ENCODE results near the gene IGIP. TPM values are rescaled to one million over a fixed set of nuclear protein-coding genes. Genes with fewer than 3 reads are reported as not detected.

The IGIP gene
- total and polyA plus RNA-seq, 2 donors (not counting 1 experiment from before 2014, with no cell fraction given): 1.3 to 9.9 TPM

DNA sequence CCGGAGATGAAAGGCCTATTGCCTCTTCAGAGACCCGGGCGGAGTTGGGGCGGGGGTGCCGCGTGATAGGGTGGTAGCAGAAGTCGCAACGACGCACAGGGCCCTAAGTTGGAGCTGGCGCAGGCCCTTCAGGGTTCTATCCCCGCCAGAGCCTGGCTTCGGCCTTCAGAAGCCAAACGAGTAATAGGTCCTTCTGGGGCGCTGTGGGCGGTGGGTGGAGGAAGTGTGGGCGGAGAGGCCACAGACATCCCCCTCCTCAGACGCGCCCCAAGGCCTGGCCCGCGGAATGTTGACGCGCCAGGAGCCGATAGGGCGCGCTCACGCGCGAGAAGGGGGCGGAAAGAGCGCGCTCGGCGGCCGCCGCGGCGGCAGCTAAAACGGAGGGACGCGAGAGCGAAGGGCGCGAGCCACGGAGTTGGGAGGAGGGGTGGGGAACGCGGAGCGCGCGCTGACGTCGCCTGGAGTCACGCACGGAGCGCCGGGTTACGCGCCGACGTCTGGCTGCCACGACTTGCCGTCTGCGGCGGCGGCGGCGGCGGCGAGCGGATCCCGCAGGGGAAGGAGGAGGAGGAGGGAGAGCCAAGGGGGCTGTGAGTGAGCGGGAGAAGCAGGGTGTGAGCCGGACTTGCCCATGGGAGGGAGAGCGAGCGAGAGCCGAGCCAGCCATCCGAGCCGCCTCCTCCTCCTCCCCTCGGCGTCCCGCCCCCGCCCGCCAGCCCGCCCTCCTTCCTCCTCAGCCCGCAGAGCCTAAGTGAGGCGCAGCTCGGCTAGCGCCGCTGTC is 18.2 kb upstream of the IGIP start:
- WGBS (ENCODE audit: insufficient coverage): under 1% methylated on average over 78 of the region's 88 CpGs
- H2AFZ ChIP-seq (ENCODE audit: insufficient read depth, low read depth, low read length, poor library complexity, severe bottlenecking): peak overlapping the region; percentile 86
- ChIA-PET POLR2A (interaction anchor here (0.6 to 1.4 kb wide), 5 partner anchors 9 to 485 kb away, joined by 3 to 8 read pairs (median 6); partner anchors contain the start of gene CYSTM1), CTCF (interaction anchor here (0.6 to 3.8 kb wide), 5 partner anchors 9 to 37 kb away, joined by 3 to 27 read pairs (median 3); no protein-coding TSS in a partner anchor)
- H3K9me3 ChIP-seq (ENCODE audit: control extremely low read depth in 1 of 3, control insufficient read depth in 2 of 3, insufficient read depth in 1 of 3, low read length in 2 of 3): peaks cover 0 to 4% (median 2%) of the 10 kb centered on the region in 3 donors
- peak overlapping the region; percentile 96 for H3K4me3 Mint-ChIP-seq
- TF ChIP-seq CTCF (IDR thresholded peaks at IDR 0.05) (peak; percentile 43), EZH2 (IDR thresholded peaks at IDR 0.05; ENCODE audit: borderline replicate concordance, insufficient read depth, low read depth, low read length, poor library complexity, severe bottlenecking) (no peak)
- H4K20me1 ChIP-seq (ENCODE audit: control insufficient read depth, insufficient read depth, low read length, poor library complexity, severe bottlenecking): peaks cover 32% of the 10 kb centered on the region
- H3K9me3 Mint-ChIP-seq (ENCODE audit: insufficient read depth): no peaks in the 10 kb centered on the region
- DNase-seq: peak; percentile 98
- peaks cover 39% of the 10 kb centered on the region for H3K79me2 ChIP-seq (ENCODE audit: control insufficient read depth, insufficient read depth, low read length)
- peak overlapping the region in 4 of 5 experiments; percentile 60 to 75 (median 68) for H3K4me3 ChIP-seq (ENCODE audit: control extremely low read depth in 1 of 5, extremely low read depth in 1 of 5, insufficient read depth in 1 of 5, low read depth in 2 of 5, low read length in 4 of 5)
- peaks cover 20% of the 10 kb centered on the region for H3K27me3 Mint-ChIP-seq
- H3K27ac ChIP-seq (ENCODE audit: low read length in 2 of 2): peak overlapping the region; percentile 97 to 99
- peak overlapping the region; percentile 99 for H3K27ac Mint-ChIP-seq
- intact Hi-C loops (cut with micrococcal nuclease): loop anchor here (1.0 to 10.0 kb wide), 10 partner anchors 32 to 1217 kb away; partner anchors contain the start of genes CYSTM1, MATR3, TAF7 and TMCO6
- peak overlapping the region; percentile 72 for H3K9ac ChIP-seq (ENCODE audit: low read length)
- H3K4me1 ChIP-seq (ENCODE audit: control insufficient read depth in 2 of 2, insufficient read depth in 2 of 2, low read length in 2 of 2): peaks cover 35% of the 10 kb centered on the region in 2 donors
- ATAC-seq (ENCODE audit: low read depth): peak; percentile 85
- H3K4me1 Mint-ChIP-seq: peaks cover 46% of the 10 kb centered on the region
- H3K27me3 ChIP-seq (replicated peaks in 1 of 4; ENCODE audit: control extremely low read depth in 1 of 4, control insufficient read depth in 3 of 4, insufficient read depth in 4 of 4, low read length in 3 of 4): peaks cover 5 to 23% (median 13%) of the 10 kb centered on the region in 4 experiments
- H3K4me2 ChIP-seq (replicated peaks; ENCODE audit: low read depth, low read length, poor library complexity, severe bottlenecking): peak overlapping the region; percentile 97
- H3K36me3 ChIP-seq (replicated peaks in 1 of 2; ENCODE audit: control extremely low read depth in 1 of 2, control insufficient read depth in 1 of 2, extremely low read depth in 1 of 2, insufficient read depth in 2 of 2, low read length in 1 of 2): no peaks in the 10 kb centered on the region
